Heart left ventricle (tissue), 16 donors: ENCODE measurements around the gene PYGM. TPM values are rescaled to one million over a fixed set of nuclear protein-coding genes. Genes with fewer than 3 reads are reported as not detected.

Source experiments
- ATAC-seq, 4 donors: fragments of 200-7000 bp; cut with Tn5 transposase; one replicate each; pipeline ENCODE4 v1.9.1; 2020 to 2022; ENCODE audit warnings: moderate library complexity in 4 of 4, mild to moderate bottlenecking in 3 of 4, moderate number of reproducible peaks in 1 of 4
- DNase-seq, 5 donors: peaks; one replicate each; pipeline ENCODE4 v3.0.0-alpha.2; 2020
- H3K27ac ChIP-seq, 12 donors: fragments of 200-600 bp; sonication (generic) in 4 of 12; one replicate each; pipeline versions ENCODE4 v1.5.0 to v1.8.0; 2016 to 2022; ENCODE audit warnings: mild to moderate bottlenecking in 2 of 12
- H3K27me3 ChIP-seq, 9 donors: fragments of 200-600 bp; sonication (generic) in 2 of 9; one replicate each; pipeline versions ENCODE4 v1.5.1 to v1.8.0; 2016 to 2022; ENCODE audit warnings: mild to moderate bottlenecking in 3 of 9
- H3K36me3 ChIP-seq, 9 donors: fragments of 200-600 bp; sonication (generic) in 2 of 9; one replicate each; pipeline versions ENCODE4 v1.5.0 to v1.8.0; 2018 to 2022; ENCODE audit warnings: mild to moderate bottlenecking in 2 of 9
- H3K4me1 ChIP-seq, 12 donors: fragments of 200-600 bp; sonication (generic) in 4 of 12; one replicate each; pipeline versions ENCODE4 v1.5.0 to v1.8.0; 2016 to 2022; ENCODE audit warnings: mild to moderate bottlenecking in 3 of 12
- H3K4me3 ChIP-seq, 12 donors: fragments of 200-600 bp; sonication (generic) in 4 of 12; one replicate each; pipeline versions ENCODE4 v1.5.0 to v1.8.0; 2017 to 2022; ENCODE audit warnings: mild to moderate bottlenecking in 9 of 12, moderate library complexity in 4 of 12
- H3K9me3 ChIP-seq, 12 donors: fragments of 200-600 bp; sonication (generic) in 4 of 12; one replicate each; pipeline versions ENCODE4 v1.5.0 to v1.8.0; 2016 to 2022; ENCODE audit warnings: mild to moderate bottlenecking in 1 of 12
- CTCF ChIP-seq, 12 donors: fragments of 200-600 bp; sonication (generic) in 4 of 12; IDR thresholded peaks; one replicate each; pipeline versions ENCODE4 v1.5.0 to v1.8.0; 2018 to 2022; ENCODE audit warnings: antibody characterized with exemption in 12 of 12, mild to moderate bottlenecking in 5 of 12
- POLR2A ChIP-seq, 2 donors: fragments of 450-650 bp; IDR thresholded peaks; one replicate each; pipeline ENCODE4 v1.6.1; 2017; ENCODE audit warnings: antibody characterized with exemption in 2 of 2, mild to moderate bottlenecking in 2 of 2, moderate library complexity in 2 of 2
- WGBS, 4 donors: extraction: QIAGEN DNeasy Blood & Tissue Kit in 2 of 4; methylation state at CpG; one replicate each; pipeline versions ENCODE4 v1.1.5 to v1.1.7; 2013 to 2018; 5-methylcytosine and 5-hydroxymethylcytosine counted together
- intact Hi-C, 10 donors: fragments of 100-400 bp; cut with DNase I; formaldehyde crosslinking; loops; one replicate each; pipeline versions ENCODE4 v1.11.1 to v1.14.2; 2022
- long read RNA-seq, 3 donors: library from polyadenylated mRNA; unstranded; transcript quantifications; one replicate each; pipeline ENCODE4 v2.0.0, GENCODE V29; 2020 to 2021
- polyA plus RNA-seq, 2 donors: library from polyadenylated mRNA; stranded (reverse); fragments of 200-250 nt; gene quantifications; one replicate each; pipeline ENCODE4 v1.2.3, GENCODE V29; 2013
- total RNA-seq, 9 donors: library from RNA; depleted of rRNA in 2 of 9; stranded (reverse); fragments of >200 nt in 2 of 9; fragmentation: NEBNext Ultra II Directional in 3 of 9; extraction: Animal tissue kit (Norgen Biotek cat#: 25700) in 3 of 9; gene quantifications; one replicate each; pipeline versions ENCODE4 v1.1.0 to v1.2.4, GENCODE V29; 2016 to 2023
- donor health status: ischemic (EF 13 %, LVEDD 7.1; RV severe dilation, severe dysfunction).
- donor health status: healthy with polysubstance abuse.
- donor health status: DM: no; HTN: yes; CAD: no.
- donor health status: DM: no; HTN: no; CAD: no.
- donor health status: ischemic (EF 25% LVEDD 6.9; RV normal size, moderate dysfunction).
- donor health status: ischemic (EF 25% LVEDD 5.7; RV mildly dilated, moderate dysfunction).
- donor health status: healthy.
- donor health status: DM: yes; HTN: yes; CAD: no.
- donor health status: ischemic (EF 35%, LVEDD 5.7; RV mildly dilated, moderate dysfunction).
- donor health status: nonischemic (EF 11% LVEDD 7.7; RV severe dilation, severe dysfunction).
- donor health status: DM: yes; HTN: yes; CAD: no.
- donor health status: PGD.
- donor health status: ischemic (EF 29% LVEDD 5.4; RV normal size, mild dysfunction).
- donor health status: nonischemic (EF 23%, LVEDD 6.1; RV moderate dilation, normal function).

The PYGM gene
- total RNA-seq (100 to 1,000 TPM in 4 of 9 donors, 10 to 100 TPM in 5; 51.6 to 167 (median 89.9) TPM), polyA plus RNA-seq (10 to 100 TPM; 10.3 to 71.8 TPM)
- long read RNA-seq, donor 1, transcript PYGM-201 (20 exons, 3,198 nt), result major isoform, 32 of 82 reads
- long read RNA-seq, donor 1, partial matches to known transcripts, result 48 of 82 reads
- long read RNA-seq, donor 1, other reads (novel, unspliced or antisense), result 1 of 82 reads
- long read RNA-seq, donor 2, transcript PYGM-201 (20 exons, 3,198 nt), result major isoform, 63 of 150 reads
- long read RNA-seq, donor 2, partial matches to known transcripts, result 86 of 150 reads
- long read RNA-seq, donor 2, other reads (novel, unspliced or antisense), result 1 of 150 reads
- long read RNA-seq, donor 3, transcript PYGM-201 (20 exons, 3,198 nt), result major isoform, 7 of 25 reads
- long read RNA-seq, donor 3, partial matches to known transcripts, result 14 of 25 reads
- long read RNA-seq, donor 3, other reads (novel, unspliced or antisense), result 1 of 25 reads

GRCh38 chr11:64759722-64760719, at the start of gene PYGM:
Gene PYGM, minus strand, starts transcription at chr11:64759974. Its CDS starts 76 bp downstream, at chr11:64759898.
- H3K27me3 ChIP-seq, result no peaks in the 10 kb centered on the region
- H3K4me3 ChIP-seq, result peak within 1 kb of the TSS; percentile 2 to 61 (median 44)
- intact Hi-C loops, result no loop called here
- H3K27ac ChIP-seq, result peak within 1 kb of the TSS; percentile 22 to 89 (median 76)
- 18 to 25% (median 23%) methylated on average over 19 to 24 of the region's 24 CpGs for WGBS, 4 donors
- TF ChIP-seq POLR2A (IDR thresholded peaks at IDR 0.05), result peak; percentile 62 to 74
- TF ChIP-seq CTCF (IDR thresholded peaks at IDR 0.05), result peak in 1 of 12 donors; percentile 1
- ATAC-seq, result peak; percentile 81 to 86 (median 84)
- H3K9me3 ChIP-seq, result no peaks in the 10 kb centered on the region
- H3K36me3 ChIP-seq, result peaks cover 0 to 35% (median 30%) of the 10 kb centered on the region in 9 donors
- peak; percentile 85 to 93 (median 90) for DNase-seq
- peaks cover 11 to 66% (median 52%) of the 10 kb centered on the region in 12 donors for H3K4me1 ChIP-seq

GRCh38 chr11:64805481-64805880, 45.7 kb upstream of the PYGM start:
- ATAC-seq (no peak), DNase-seq (no peak)
- intact Hi-C loops, result no loop called here

GRCh38 chr11:64804346-64805210, 44.8 kb upstream of the PYGM start:
- peak overlapping the region in 3 of 12 donors; percentile 64 to 87 (median 75) for H3K4me3 ChIP-seq
- ATAC-seq (no peak), DNase-seq (peak in 1 of 5 donors; percentile 13)
- H3K4me1 ChIP-seq, result peaks cover 5 to 49% (median 28%) of the 10 kb centered on the region in 12 donors
- intact Hi-C loops, result no loop called here
- H3K27ac ChIP-seq, result peak overlapping the region; percentile 36 to 97 (median 92)
- no peak for TF ChIP-seq CTCF (IDR thresholded peaks at IDR 0.05)
- no peak for TF ChIP-seq POLR2A (IDR thresholded peaks at IDR 0.05)
- H3K9me3 ChIP-seq, result no peaks in the 10 kb centered on the region
- H3K27me3 ChIP-seq, result no peaks in the 10 kb centered on the region
- WGBS, 4 donors, result 87 to 93% (median 90%) methylated on average over 19 to 41 of the region's 41 CpGs
- H3K36me3 ChIP-seq, result peaks cover 0 to 44% (median 21%) of the 10 kb centered on the region in 9 donors

More at GRCh38 chr11:64805481-64805880, 45.7 kb upstream of the PYGM start:
- peaks cover 5 to 48% (median 32%) of the 10 kb centered on the region in 12 donors for H3K4me1 ChIP-seq
- 94 to 95% (median 94%) methylated on average over 9 of the region's 9 CpGs for WGBS, 4 donors
- TF ChIP-seq CTCF (IDR thresholded peaks at IDR 0.05) (no peak), POLR2A (IDR thresholded peaks at IDR 0.05) (no peak)
- no peaks in the 10 kb centered on the region for H3K27me3 ChIP-seq
- H3K27ac ChIP-seq, result no peak overlapping the region
- no peak overlapping the region for H3K4me3 ChIP-seq
- no peaks in the 10 kb centered on the region for H3K9me3 ChIP-seq
- peaks cover 0 to 44% (median 21%) of the 10 kb centered on the region in 9 donors for H3K36me3 ChIP-seq
